ENCODE results near the gene TNS3. TPM values are rescaled to one million over a fixed set of nuclear protein-coding genes. Genes with fewer than 3 reads are reported as not detected.

Gene TNS3
- total RNA-seq, 1 experiment from 2014 or later = 533 TPM

DNA sequence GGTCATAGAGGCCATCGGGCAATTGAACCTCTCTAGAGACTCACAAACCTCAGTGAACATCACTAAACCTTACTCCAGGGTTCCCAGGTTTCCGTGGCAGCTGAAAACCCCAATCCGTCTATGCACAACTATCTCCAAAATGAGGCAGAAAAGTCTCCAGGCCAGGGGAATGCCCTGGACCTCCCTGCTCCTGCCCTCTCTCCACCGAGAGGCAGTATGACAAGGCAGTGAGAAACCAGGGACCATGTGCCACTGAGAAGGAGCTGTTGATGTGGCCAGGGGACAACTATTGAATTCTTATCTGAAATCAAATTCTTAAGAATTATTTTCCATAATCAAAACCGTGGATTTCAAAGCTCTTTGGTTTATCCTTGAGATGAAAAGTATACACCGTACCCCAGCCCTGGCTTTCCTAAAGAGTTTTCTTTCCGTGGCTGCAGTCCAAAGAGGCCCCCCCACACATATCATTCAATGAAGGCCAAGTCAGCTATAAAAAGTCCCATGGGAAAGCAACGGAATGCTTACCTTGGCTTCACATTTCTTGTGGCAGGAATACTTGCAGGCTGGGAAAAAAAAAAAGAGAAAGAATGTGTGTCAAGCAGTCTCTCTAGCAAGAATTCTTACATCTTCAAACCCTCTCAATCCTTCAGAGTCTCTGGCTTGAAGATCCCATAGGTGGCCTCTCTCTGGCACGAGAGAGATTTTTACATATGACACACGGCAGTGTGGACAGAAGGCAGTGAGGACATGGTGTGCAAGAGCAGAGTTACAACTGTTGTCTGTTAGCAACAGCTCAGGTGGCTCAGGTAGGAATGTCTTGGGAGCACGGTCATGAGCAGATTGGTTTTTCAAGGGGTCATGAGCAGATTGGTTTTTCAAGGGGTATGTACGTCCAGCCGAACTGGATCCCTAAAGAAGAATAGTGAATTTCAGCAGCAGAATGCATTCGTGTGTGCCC, 75.2 kb downstream of the TNS3 start:
- no TSS peak for BruUV-seq (replicated peaks)
- TF ChIP-seq SIN3A (IDR thresholded peaks at IDR 0.05; ENCODE audit: borderline replicate concordance, insufficient read depth, low read depth, low read length) = no peak
- TF ChIP-seq REST (IDR thresholded peaks at IDR 0.05; ENCODE audit: insufficient read depth in 1 of 2, low read depth in 2 of 2, low read length in 1 of 2) = no peak
- TF ChIP-seq POLR2AphosphoS5 (IDR thresholded peaks at IDR 0.05; ENCODE audit: low read depth, low read length) = no peak
- TF ChIP-seq TCF7L2 (IDR thresholded peaks at IDR 0.05; ENCODE audit: low read depth, low read length) = no peak
- TF ChIP-seq, protein P1, sequence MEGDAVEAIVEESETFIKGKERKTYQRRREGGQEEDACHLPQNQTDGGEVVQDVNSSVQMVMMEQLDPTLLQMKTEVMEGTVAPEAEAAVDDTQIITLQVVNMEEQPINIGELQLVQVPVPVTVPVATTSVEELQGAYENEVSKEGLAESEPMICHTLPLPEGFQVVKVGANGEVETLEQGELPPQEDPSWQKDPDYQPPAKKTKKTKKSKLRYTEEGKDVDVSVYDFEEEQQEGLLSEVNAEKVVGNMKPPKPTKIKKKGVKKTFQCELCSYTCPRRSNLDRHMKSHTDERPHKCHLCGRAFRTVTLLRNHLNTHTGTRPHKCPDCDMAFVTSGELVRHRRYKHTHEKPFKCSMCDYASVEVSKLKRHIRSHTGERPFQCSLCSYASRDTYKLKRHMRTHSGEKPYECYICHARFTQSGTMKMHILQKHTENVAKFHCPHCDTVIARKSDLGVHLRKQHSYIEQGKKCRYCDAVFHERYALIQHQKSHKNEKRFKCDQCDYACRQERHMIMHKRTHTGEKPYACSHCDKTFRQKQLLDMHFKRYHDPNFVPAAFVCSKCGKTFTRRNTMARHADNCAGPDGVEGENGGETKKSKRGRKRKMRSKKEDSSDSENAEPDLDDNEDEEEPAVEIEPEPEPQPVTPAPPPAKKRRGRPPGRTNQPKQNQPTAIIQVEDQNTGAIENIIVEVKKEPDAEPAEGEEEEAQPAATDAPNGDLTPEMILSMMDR (IDR thresholded peaks at IDR 0.05) = no peak
- POLR2A ChIA-PET = no interaction called here
- peaks cover 97% of the 10 kb centered on the region for H3K4me1 ChIP-seq (ENCODE audit: control insufficient read depth, insufficient read depth, low read length)
- no peaks in the 10 kb centered on the region for H3K9me3 ChIP-seq (ENCODE audit: control insufficient read depth, insufficient read depth, low read depth, low read length)
- ATAC-seq = no peak
- intact Hi-C loops (cut with micrococcal nuclease; ENCODE audit: unreplicated experiment) (no loop called here), in situ Hi-C loops (cut with HindIII; ENCODE audit: low pct_unique_long_range_greater_than_20kb, low sequenced_read_pairs) (no loop called here)
- peaks cover 42% of the 10 kb centered on the region for H3K36me3 ChIP-seq (ENCODE audit: control insufficient read depth, insufficient read depth, low read length)
- CTCF ChIA-PET = interaction anchor here (0.5 kb wide), 1 partner anchor 58 kb away, joined by 4 read pairs; no protein-coding TSS in a partner anchor
- peak overlapping the region; percentile 91 for H3K27ac ChIP-seq (ENCODE audit: low read length)
- DNase-seq (ENCODE audit: low read depth, low spot score) = no peak
- no peaks in the 10 kb centered on the region for H3K27me3 ChIP-seq (ENCODE audit: control insufficient read depth, insufficient read depth, low read length)
- H3K4me3 ChIP-seq (ENCODE audit: low read depth in 2 of 2, low read length in 2 of 2) = no peak overlapping the region

GRCh38 chr7:47505312-47506007, 76.5 kb downstream of the TNS3 start:
- H3K27me3 ChIP-seq (ENCODE audit: control insufficient read depth, insufficient read depth, low read length) = no peaks in the 10 kb centered on the region
- BruUV-seq (replicated peaks) = TSS peak; percentile 0
- peak overlapping the region; percentile 91 for H3K27ac ChIP-seq (ENCODE audit: low read length)
- no peak for DNase-seq (ENCODE audit: low read depth, low spot score)
- H3K9me3 ChIP-seq (ENCODE audit: control insufficient read depth, insufficient read depth, low read depth, low read length) = no peaks in the 10 kb centered on the region
- peaks cover 98% of the 10 kb centered on the region for H3K4me1 ChIP-seq (ENCODE audit: control insufficient read depth, insufficient read depth, low read length)
- intact Hi-C loops (cut with micrococcal nuclease; ENCODE audit: unreplicated experiment) (no loop called here), in situ Hi-C loops (cut with HindIII; ENCODE audit: low pct_unique_long_range_greater_than_20kb, low sequenced_read_pairs) (no loop called here)
- peak; percentile 36; the same call in 1 of the 2 replicates for TF ChIP-seq POLR2AphosphoS5 (IDR thresholded peaks at IDR 0.05; ENCODE audit: low read depth, low read length)
- TF ChIP-seq, protein P1 (IDR thresholded peaks at IDR 0.05) = no peak
- ChIA-PET CTCF (no interaction called here), POLR2A (no interaction called here)
- no peak overlapping the region for H3K4me3 ChIP-seq (ENCODE audit: low read depth in 2 of 2, low read length in 2 of 2)
- no peak for ATAC-seq
- peaks cover 34% of the 10 kb centered on the region for H3K36me3 ChIP-seq (ENCODE audit: control insufficient read depth, insufficient read depth, low read length)
